ENCODE data around the gene PLEKHD1.

Gene PLEKHD1

GRCh38 chr14:69529563-69529962, 45.0 kb downstream of the PLEKHD1 start:
- no peak for ATAC-seq
- TF ChIP-seq CSDC2 (CRISPR knock-in tag; IDR thresholded peaks at IDR 0.05) (no peak), ZC3H10 (CRISPR knock-in tag; IDR thresholded peaks at IDR 0.05) (no peak), TOX (CRISPR knock-in tag; IDR thresholded peaks at IDR 0.05; ENCODE audit: borderline replicate concordance) (no peak), BACH2 (CRISPR knock-in tag; IDR thresholded peaks at IDR 0.05; ENCODE audit: borderline replicate concordance) (no peak), CREB5 (CRISPR knock-in tag; IDR thresholded peaks at IDR 0.05; ENCODE audit: low read depth) (no peak), SNAI2 (CRISPR knock-in tag; IDR thresholded peaks at IDR 0.05) (no peak), OSR1 (CRISPR knock-in tag; IDR thresholded peaks at IDR 0.05) (no peak), POU6F1 (CRISPR knock-in tag; IDR thresholded peaks at IDR 0.05; ENCODE audit: borderline replicate concordance, low read depth) (no peak), ZNF565 (CRISPR knock-in tag; conservative IDR thresholded peaks at IDR 0.05; ENCODE audit: low read depth) (no peak), ZFP3 (CRISPR knock-in tag; IDR thresholded peaks at IDR 0.05) (no peak), PATZ1 (CRISPR knock-in tag; IDR thresholded peaks at IDR 0.05; ENCODE audit: borderline replicate concordance) (no peak), TSHZ2 (CRISPR knock-in tag; IDR thresholded peaks at IDR 0.05) (no peak), RARB (CRISPR knock-in tag; IDR thresholded peaks at IDR 0.05) (no peak), ZNF8 (CRISPR knock-in tag; IDR thresholded peaks at IDR 0.05) (no peak), ZFP30 (CRISPR knock-in tag; IDR thresholded peaks at IDR 0.05) (no peak), GLIS3 (CRISPR knock-in tag; IDR thresholded peaks at IDR 0.05) (no peak), ZNF70 (CRISPR knock-in tag; IDR thresholded peaks at IDR 0.05) (no peak), PPARA (CRISPR knock-in tag; IDR thresholded peaks at IDR 0.05; ENCODE audit: borderline replicate concordance) (no peak), TCF4 (CRISPR knock-in tag; IDR thresholded peaks at IDR 0.05; ENCODE audit: borderline replicate concordance) (no peak)

GRCh38 chr14:69530095-69530494, 45.6 kb downstream of the PLEKHD1 start:
- TF ChIP-seq SNAI2 (CRISPR knock-in tag; IDR thresholded peaks at IDR 0.05) (no peak), ISL1 (CRISPR knock-in tag; IDR thresholded peaks at IDR 0.05) (no peak), TCF4 (CRISPR knock-in tag; IDR thresholded peaks at IDR 0.05; ENCODE audit: borderline replicate concordance) (no peak), ZNF565 (CRISPR knock-in tag; conservative IDR thresholded peaks at IDR 0.05; ENCODE audit: low read depth) (no peak), ZNF8 (CRISPR knock-in tag; IDR thresholded peaks at IDR 0.05) (no peak), TSHZ2 (CRISPR knock-in tag; IDR thresholded peaks at IDR 0.05) (no peak), TOX (CRISPR knock-in tag; IDR thresholded peaks at IDR 0.05; ENCODE audit: borderline replicate concordance) (no peak), POU6F1 (CRISPR knock-in tag; IDR thresholded peaks at IDR 0.05; ENCODE audit: borderline replicate concordance, low read depth) (no peak), BACH2 (CRISPR knock-in tag; IDR thresholded peaks at IDR 0.05; ENCODE audit: borderline replicate concordance) (no peak), PPARA (CRISPR knock-in tag; IDR thresholded peaks at IDR 0.05; ENCODE audit: borderline replicate concordance) (no peak), CSRNP3 (CRISPR knock-in tag; IDR thresholded peaks at IDR 0.05) (no peak), ESRRG (CRISPR knock-in tag; IDR thresholded peaks at IDR 0.05) (no peak), OSR1 (CRISPR knock-in tag; IDR thresholded peaks at IDR 0.05) (no peak), PATZ1 (CRISPR knock-in tag; IDR thresholded peaks at IDR 0.05; ENCODE audit: borderline replicate concordance) (no peak), ZFP3 (CRISPR knock-in tag; IDR thresholded peaks at IDR 0.05) (no peak)

More at GRCh38 chr14:69530095-69530494, 45.6 kb downstream of the PLEKHD1 start:
- no peak for ATAC-seq
